Measurements from ENCODE around the gene GAS2L1.
A peak's percentile ranks its signal among the peaks of the same experiment; 100 is the strongest.

Gene GAS2L1

DNA sequence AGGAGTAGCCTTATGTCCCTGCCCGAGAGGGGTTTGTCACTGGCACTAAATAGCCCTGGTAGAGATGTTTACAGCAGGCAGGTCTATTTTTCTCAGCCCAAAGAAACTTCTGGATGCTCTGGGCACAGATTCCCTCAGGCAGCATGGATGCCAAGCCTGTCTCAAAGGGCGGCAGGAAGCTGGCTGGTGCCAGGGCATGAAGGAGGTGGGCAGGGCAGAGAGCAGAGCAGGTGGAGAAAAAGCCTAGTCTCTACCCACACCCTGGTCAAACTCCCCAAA lies 4.1 kb upstream of the GAS2L1 start:
- Histone ChIP-seq H3K27ac (ENCODE audit: low read length, poor library complexity, severe bottlenecking) (no peak overlapping the region), H3K18ac (ENCODE audit: low read depth in 1 of 2, low read length in 2 of 2) (no peak overlapping the region), H3K23ac (ENCODE audit: low read length in 2 of 2) (no peak overlapping the region), H3K79me1 (replicated peaks; ENCODE audit: low read length, poor library complexity, severe bottlenecking) (peaks cover 6% of the 10 kb centered on the region), H2BK5ac (ENCODE audit: low read depth, low read length, poor library complexity, severe bottlenecking) (no peak overlapping the region), H2AK5ac (ENCODE audit: low read length, severe bottlenecking) (peak overlapping the region; percentile 26), H3K4me2 (ENCODE audit: low read length, poor library complexity, severe bottlenecking) (no peak overlapping the region), H3K4me3 (ENCODE audit: insufficient read depth in 1 of 2, low read depth in 1 of 2, low read length in 2 of 2) (no peak overlapping the region), H3K4ac (ENCODE audit: low read depth in 1 of 2, low read length in 2 of 2) (no peak overlapping the region), H3K14ac (ENCODE audit: low read length in 2 of 2) (no peak overlapping the region), H3K9ac (ENCODE audit: low read length) (no peak overlapping the region), H2BK120ac (ENCODE audit: low read depth, low read length) (no peak overlapping the region), H4K91ac (ENCODE audit: low read length) (no peak overlapping the region), H2BK12ac (ENCODE audit: low read length in 2 of 2) (no peak overlapping the region), H3K36me3 (ENCODE audit: control insufficient read depth in 1 of 2, insufficient read depth in 2 of 2, low read depth in 1 of 2, low read length in 2 of 2) (peaks cover 38 to 50% of the 10 kb centered on the region in 2 experiments), H2BK15ac (ENCODE audit: low read depth, poor library complexity, severe bottlenecking) (no peak overlapping the region), H3K27me3 (ENCODE audit: control insufficient read depth in 1 of 2, insufficient read depth in 1 of 2, low read length in 2 of 2) (no peaks in the 10 kb centered on the region), H3K9me3 (ENCODE audit: control insufficient read depth, low read length) (no peaks in the 10 kb centered on the region), H3K4me1 (ENCODE audit: control insufficient read depth, insufficient read depth, low read depth, low read length) (peaks cover 17% of the 10 kb centered on the region), H2AFZ (ENCODE audit: low read depth, low read length) (no peak overlapping the region), H4K8ac (ENCODE audit: low read length) (no peak overlapping the region)
- 98% methylated on average over 2 of the region's 2 CpGs for WGBS
- DNase-seq: no peak

DNA sequence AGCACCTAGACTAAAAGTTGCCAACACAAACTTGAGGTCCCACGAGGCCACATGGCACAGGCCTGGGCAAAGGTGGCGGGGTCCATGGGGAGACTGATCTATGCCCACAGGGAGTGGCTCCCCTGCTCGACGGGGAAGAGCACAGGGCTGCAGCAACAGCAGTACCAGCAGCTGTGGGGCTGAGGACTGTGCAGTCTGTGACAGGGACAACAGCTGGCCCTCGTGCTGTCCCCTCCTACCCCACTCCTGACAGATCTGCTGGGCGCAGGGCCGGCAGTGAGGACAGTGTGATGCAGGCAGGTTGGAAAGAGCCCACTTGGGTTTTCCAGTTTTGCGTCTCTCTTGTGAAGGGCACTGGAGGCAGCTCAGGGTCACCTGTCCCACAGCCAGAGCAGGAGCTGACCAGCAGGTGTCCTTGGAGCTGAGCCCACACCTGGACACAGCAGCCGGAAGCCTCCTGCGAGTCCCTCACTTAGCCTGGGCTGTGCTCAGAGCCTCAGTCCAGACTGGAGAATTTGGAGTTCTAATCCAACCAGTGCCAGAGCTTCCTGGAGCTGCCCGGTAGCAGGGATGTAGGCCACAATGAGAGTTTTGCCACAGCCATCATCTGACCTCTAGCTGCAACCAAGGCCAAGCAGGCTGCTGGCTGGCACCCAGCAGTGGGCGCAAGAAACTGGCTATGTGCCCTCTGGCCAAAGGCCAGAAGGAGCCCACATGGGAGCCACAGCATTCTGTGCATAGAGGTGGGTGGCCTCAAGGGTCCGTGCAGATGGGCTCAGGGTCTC lies 3.6 kb upstream of the GAS2L1 start:
- Histone ChIP-seq H4K91ac (ENCODE audit: low read length) (no peak overlapping the region), H3K79me1 (replicated peaks; ENCODE audit: low read length, poor library complexity, severe bottlenecking) (peaks cover 6% of the 10 kb centered on the region), H3K9ac (ENCODE audit: low read length) (no peak overlapping the region), H3K23ac (ENCODE audit: low read length in 2 of 2) (no peak overlapping the region), H2AK5ac (ENCODE audit: low read length, severe bottlenecking) (peak overlapping the region; percentile 54), H3K4me2 (ENCODE audit: low read length, poor library complexity, severe bottlenecking) (no peak overlapping the region), H3K27me3 (ENCODE audit: control insufficient read depth in 1 of 2, insufficient read depth in 1 of 2, low read length in 2 of 2) (no peaks in the 10 kb centered on the region), H2BK12ac (ENCODE audit: low read length in 2 of 2) (peak overlapping the region in 1 of 2 experiments; percentile 48), H2BK15ac (ENCODE audit: low read depth, poor library complexity, severe bottlenecking) (no peak overlapping the region), H2AFZ (ENCODE audit: low read depth, low read length) (no peak overlapping the region), H3K18ac (ENCODE audit: low read depth in 1 of 2, low read length in 2 of 2) (peak overlapping the region in 1 of 2 experiments; percentile 37), H2BK5ac (ENCODE audit: low read depth, low read length, poor library complexity, severe bottlenecking) (no peak overlapping the region), H3K4ac (ENCODE audit: low read depth in 1 of 2, low read length in 2 of 2) (no peak overlapping the region), H3K4me1 (ENCODE audit: control insufficient read depth, insufficient read depth, low read depth, low read length) (peaks cover 22% of the 10 kb centered on the region), H3K36me3 (ENCODE audit: control insufficient read depth in 1 of 2, insufficient read depth in 2 of 2, low read depth in 1 of 2, low read length in 2 of 2) (peaks cover 32 to 45% of the 10 kb centered on the region in 2 experiments), H3K14ac (ENCODE audit: low read length in 2 of 2) (no peak overlapping the region), H3K4me3 (ENCODE audit: insufficient read depth in 1 of 2, low read depth in 1 of 2, low read length in 2 of 2) (no peak overlapping the region), H3K27ac (ENCODE audit: low read length, poor library complexity, severe bottlenecking) (no peak overlapping the region), H4K8ac (ENCODE audit: low read length) (no peak overlapping the region), H3K9me3 (ENCODE audit: control insufficient read depth, low read length) (no peaks in the 10 kb centered on the region), H2BK120ac (ENCODE audit: low read depth, low read length) (no peak overlapping the region)
- WGBS: 81% methylated on average over 13 of the region's 13 CpGs
- DNase-seq: no peak

DNA sequence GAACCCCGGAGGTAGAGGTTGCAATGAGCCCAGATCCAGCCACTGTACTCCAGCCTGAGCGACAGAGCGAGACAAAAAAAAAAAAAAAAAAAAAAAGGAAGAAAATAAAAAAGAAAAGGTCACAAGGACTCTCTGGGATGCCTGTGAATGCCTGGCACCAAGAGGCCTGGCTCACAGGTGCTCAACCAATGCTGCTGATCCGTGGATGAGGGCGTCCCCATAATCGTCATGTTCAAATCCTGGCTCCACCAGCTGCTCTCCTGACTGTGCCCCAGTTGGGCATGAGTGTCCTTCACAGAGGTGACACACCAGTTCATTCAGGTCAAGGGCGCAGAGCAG lies 645 bp upstream of the GAS2L1 start:
- Histone ChIP-seq H3K4me2 (ENCODE audit: low read length, poor library complexity, severe bottlenecking) (no peak overlapping the region), H3K4ac (ENCODE audit: low read depth in 1 of 2, low read length in 2 of 2) (peak overlapping the region in 1 of 2 experiments; percentile 87), H3K23ac (ENCODE audit: low read length in 2 of 2) (no peak overlapping the region), H4K8ac (ENCODE audit: low read length) (no peak overlapping the region), H3K4me3 (ENCODE audit: insufficient read depth in 1 of 2, low read depth in 1 of 2, low read length in 2 of 2) (no peak overlapping the region), H3K27ac (ENCODE audit: low read length, poor library complexity, severe bottlenecking) (no peak overlapping the region), H3K36me3 (ENCODE audit: control insufficient read depth in 1 of 2, insufficient read depth in 2 of 2, low read depth in 1 of 2, low read length in 2 of 2) (peaks cover 4 to 36% of the 10 kb centered on the region in 2 experiments), H2BK12ac (ENCODE audit: low read length in 2 of 2) (peak overlapping the region in 1 of 2 experiments; percentile 82), H2BK120ac (ENCODE audit: low read depth, low read length) (no peak overlapping the region), H4K91ac (ENCODE audit: low read length) (peak overlapping the region; percentile 73), H3K14ac (ENCODE audit: low read length in 2 of 2) (no peak overlapping the region), H2BK15ac (ENCODE audit: low read depth, poor library complexity, severe bottlenecking) (no peak overlapping the region), H3K9me3 (ENCODE audit: control insufficient read depth, low read length) (no peaks in the 10 kb centered on the region), H3K4me1 (ENCODE audit: control insufficient read depth, insufficient read depth, low read depth, low read length) (peaks cover 48% of the 10 kb centered on the region), H2AK5ac (ENCODE audit: low read length, severe bottlenecking) (no peak overlapping the region), H2BK5ac (ENCODE audit: low read depth, low read length, poor library complexity, severe bottlenecking) (no peak overlapping the region), H3K79me1 (replicated peaks; ENCODE audit: low read length, poor library complexity, severe bottlenecking) (peaks cover 11% of the 10 kb centered on the region), H3K18ac (ENCODE audit: low read depth in 1 of 2, low read length in 2 of 2) (peak overlapping the region in 1 of 2 experiments; percentile 79), H3K27me3 (ENCODE audit: control insufficient read depth in 1 of 2, insufficient read depth in 1 of 2, low read length in 2 of 2) (no peaks in the 10 kb centered on the region), H3K9ac (ENCODE audit: low read length) (no peak overlapping the region), H2AFZ (ENCODE audit: low read depth, low read length) (peak overlapping the region; percentile 55)
- 64% methylated on average over 7 of the region's 7 CpGs for WGBS
- DNase-seq: no peak

DNA sequence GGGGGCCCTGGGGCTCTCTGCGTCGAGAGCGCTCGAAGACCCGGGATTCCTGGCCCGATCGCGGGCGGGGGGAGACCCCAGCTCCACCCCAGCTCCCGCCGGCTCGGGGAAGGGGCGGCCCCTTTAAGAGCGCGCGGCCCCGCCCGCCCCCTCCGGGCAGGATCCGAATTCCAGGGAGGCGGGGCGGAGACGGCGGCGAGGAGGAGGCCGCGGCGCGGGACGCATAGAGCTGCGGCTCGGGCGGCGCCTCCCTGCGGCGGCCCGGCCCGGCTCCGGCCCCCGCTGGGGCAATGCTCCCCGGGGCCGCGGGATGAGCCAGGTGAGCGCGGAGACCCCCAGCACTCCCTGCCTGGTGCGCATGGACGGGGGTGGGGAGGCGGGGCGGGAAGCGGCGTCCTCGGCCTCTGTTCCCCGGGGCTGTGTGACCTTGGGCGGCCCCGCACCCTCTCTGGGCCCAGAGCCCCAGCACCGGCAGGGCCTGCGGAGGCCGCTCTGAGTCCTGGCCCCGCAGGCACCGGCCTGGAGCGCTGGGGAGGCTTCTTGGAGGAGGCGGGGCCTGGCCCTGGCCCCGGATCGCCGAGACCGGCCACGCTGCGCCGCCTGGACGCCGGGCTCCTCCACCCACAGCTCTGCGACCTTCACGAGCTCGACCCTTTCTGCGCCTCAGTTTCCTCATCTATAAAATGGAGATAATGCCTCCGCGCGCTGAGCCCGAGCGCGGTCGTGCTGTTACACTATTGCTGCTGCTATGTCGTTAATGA lies 565 bp downstream of the GAS2L1 start:
- Histone ChIP-seq H3K9ac (ENCODE audit: low read length) (peak overlapping the region; percentile 87), H3K23ac (ENCODE audit: low read length in 2 of 2) (peak overlapping the region in 1 of 2 experiments; percentile 66), H2BK120ac (ENCODE audit: low read depth, low read length) (peak overlapping the region; percentile 95), H3K36me3 (ENCODE audit: control insufficient read depth in 1 of 2, insufficient read depth in 2 of 2, low read depth in 1 of 2, low read length in 2 of 2) (peaks cover 0 to 33% of the 10 kb centered on the region in 2 experiments), H2BK15ac (ENCODE audit: low read depth, poor library complexity, severe bottlenecking) (peak overlapping the region; percentile 90), H3K4ac (ENCODE audit: low read depth in 1 of 2, low read length in 2 of 2) (peak overlapping the region; percentile 52 to 76), H4K8ac (ENCODE audit: low read length) (peak overlapping the region; percentile 87), H3K79me1 (replicated peaks; ENCODE audit: low read length, poor library complexity, severe bottlenecking) (peaks cover 18% of the 10 kb centered on the region), H3K4me3 (ENCODE audit: insufficient read depth in 1 of 2, low read depth in 1 of 2, low read length in 2 of 2) (peak overlapping the region; percentile 71 to 96), H3K27me3 (ENCODE audit: control insufficient read depth in 1 of 2, insufficient read depth in 1 of 2, low read length in 2 of 2) (no peaks in the 10 kb centered on the region), H4K91ac (ENCODE audit: low read length) (peak overlapping the region; percentile 76), H3K4me2 (ENCODE audit: low read length, poor library complexity, severe bottlenecking) (peak overlapping the region; percentile 90), H3K27ac (ENCODE audit: low read length, poor library complexity, severe bottlenecking) (peak overlapping the region; percentile 81), H3K4me1 (ENCODE audit: control insufficient read depth, insufficient read depth, low read depth, low read length) (peaks cover 58% of the 10 kb centered on the region), H3K14ac (ENCODE audit: low read length in 2 of 2) (peak overlapping the region in 1 of 2 experiments; percentile 91), H2AK5ac (ENCODE audit: low read length, severe bottlenecking) (no peak overlapping the region), H2AFZ (ENCODE audit: low read depth, low read length) (peak overlapping the region; percentile 72), H2BK12ac (ENCODE audit: low read length in 2 of 2) (peak overlapping the region in 1 of 2 experiments; percentile 82), H3K9me3 (ENCODE audit: control insufficient read depth, low read length) (no peaks in the 10 kb centered on the region), H2BK5ac (ENCODE audit: low read depth, low read length, poor library complexity, severe bottlenecking) (peak overlapping the region; percentile 39), H3K18ac (ENCODE audit: low read depth in 1 of 2, low read length in 2 of 2) (peak overlapping the region; percentile 68 to 92)
- 3% methylated on average over 53 of the region's 83 CpGs for WGBS
- peak; percentile 83 for DNase-seq
